ENCODE results near the gene SH3BP5L. TPM values are rescaled to one million over a fixed set of nuclear protein-coding genes. Genes with fewer than 3 reads are reported as not detected.
A peak's percentile ranks its signal among the peaks of the same experiment; 100 is the strongest.

The SH3BP5L gene
- total and polyA plus RNA-seq, 10 of the 15 experiments (the other 5 are each of a cell fraction or from before 2014, with no cell fraction given), result 1.1 to 22.8 (median 10.9) TPM

DNA sequence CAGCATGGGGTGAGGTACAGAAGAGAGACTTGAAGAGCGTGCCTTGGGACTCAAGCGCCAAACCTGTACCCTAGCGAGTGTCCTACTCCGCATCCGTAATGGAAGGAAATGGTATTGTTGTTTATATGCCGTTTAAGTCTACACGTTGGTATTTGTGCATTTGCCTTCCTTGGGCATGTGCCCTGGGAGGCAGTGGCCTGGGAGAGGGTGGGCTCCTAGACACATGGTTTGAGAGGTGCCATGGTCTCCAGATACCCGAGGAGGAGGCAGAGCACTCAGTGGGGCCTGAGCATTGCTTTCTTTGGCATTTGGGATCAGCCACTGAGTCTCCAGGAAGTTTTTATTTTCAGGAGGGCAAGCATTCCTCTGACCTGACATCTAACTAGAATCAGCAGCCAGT, 18.8 kb upstream of the SH3BP5L start (continued):
- TF ChIP-seq IKZF1 (conservative IDR thresholded peaks at IDR 0.05) (no peak), RB1 (IDR thresholded peaks at IDR 0.05; ENCODE audit: borderline replicate concordance) (no peak), PML (IDR thresholded peaks at IDR 0.05; ENCODE audit: low read length) (no peak), NFYB (IDR thresholded peaks at IDR 0.05; ENCODE audit: insufficient read depth, low read depth, low read length) (no peak)

- Histone ChIP-seq H3K4me1 (ENCODE audit: control insufficient read depth, insufficient read depth, low read length) (peaks cover 10% of the 10 kb centered on the region), H3K79me2 (ENCODE audit: control insufficient read depth, insufficient read depth, low read length) (peaks cover 42% of the 10 kb centered on the region), H3K9ac (ENCODE audit: control insufficient read depth, insufficient read depth, low read length) (no peak overlapping the region), H3K4me3 (no peak overlapping the region), H3K9me3 (replicated peaks; ENCODE audit: control insufficient read depth, insufficient read depth, low read length) (no peaks in the 10 kb centered on the region), H3K27me3 (replicated peaks in 1 of 2; ENCODE audit: control insufficient read depth in 2 of 2, insufficient read depth in 2 of 2, low read length in 1 of 2) (no peaks in the 10 kb centered on the region), H3K36me3 (ENCODE audit: control insufficient read depth in 2 of 2, insufficient read depth in 2 of 2, low read length in 1 of 2) (peaks cover 19 to 23% of the 10 kb centered on the region in 2 experiments), H2AFZ (ENCODE audit: control insufficient read depth, low read depth, low read length) (no peak overlapping the region), H3K27ac (ENCODE audit: control insufficient read depth, insufficient read depth) (0 out of 2 replicates have a peak overlapping the region, but pooled peaks have one; percentile 6), H3K4me2 (ENCODE audit: control insufficient read depth, insufficient read depth) (no peak overlapping the region), H4K20me1 (ENCODE audit: control insufficient read depth, insufficient read depth) (no peaks in the 10 kb centered on the region)
- ChIA-PET RAD21 (ENCODE audit: unreplicated experiment) (interaction anchor here (0.7 to 3.2 kb wide), 2 partner anchors 15 to 18 kb away, joined by 3 to 25 read pairs; partner anchors contain the start of genes SH3BP5L and ZNF692), POLR2A (interaction anchor here (1.7 to 3.4 kb wide), 2 partner anchors 16 to 17 kb away, joined by 5 to 28 read pairs; partner anchors contain the start of genes SH3BP5L and ZNF692), CTCF (interaction anchor here (1.5 to 4.8 kb wide), 3 partner anchors 13 to 17 kb away, joined by 6 to 52 read pairs (median 9); partner anchors contain the start of genes SH3BP5L and ZNF692), SMC1A (ENCODE audit: uncharacterized antibody, unreplicated experiment) (interaction anchor here (0.9 to 2.6 kb wide), 4 partner anchors 15 to 38 kb away, joined by 3 to 9 read pairs (median 4); partner anchors contain the start of gene ZNF692)
- ATAC-seq (no peak), DNase-seq (ENCODE audit: low read depth, low spot score) (no peak), FAIRE-seq (no peak)
- WGBS (ENCODE audit: insufficient coverage, insufficient replicate concordance, low lambda C conversion rate, missing lambda C conversion rate), result 58% methylated on average over 3 of the region's 3 CpGs
- TF ChIP-seq SIX5 (IDR thresholded peaks at IDR 0.05; ENCODE audit: low read depth, low read length, severe bottlenecking) (no peak), ZNF207 (IDR thresholded peaks at IDR 0.05; ENCODE audit: borderline replicate concordance) (no peak), ATF3 (IDR thresholded peaks at IDR 0.05; ENCODE audit: borderline replicate concordance, extremely low read depth, low read depth, low read length) (no peak), SIN3A (IDR thresholded peaks at IDR 0.05; ENCODE audit: low read depth, low read length) (no peak), BCL3 (IDR thresholded peaks at IDR 0.05; ENCODE audit: borderline replicate concordance, insufficient read depth, low read depth, low read length, poor library complexity, severe bottlenecking) (no peak), NBN (IDR thresholded peaks at IDR 0.05) (no peak), NFIC (IDR thresholded peaks at IDR 0.05; ENCODE audit: low read depth, low read length) (no peak), LARP7 (IDR thresholded peaks at IDR 0.05) (no peak), RFX5 (IDR thresholded peaks at IDR 0.05; ENCODE audit: low read depth, low read length) (no peak), ZBTB11 (CRISPR knock-in tag; IDR thresholded peaks at IDR 0.05) (no peak)
- in situ Hi-C loops (cut with MboI) (no loop called here), intact Hi-C loops (cut with micrococcal nuclease; ENCODE audit: unreplicated experiment) (no loop called here)
- BruUV-seq (replicated peaks), result no TSS peak
Observed at GRCh38 chr1:248843687-248844086, 18.0 kb upstream of the SH3BP5L start.
